HepG2 (cell line): ENCODE measurements around the gene C2CD3. TPM values are rescaled to one million over a fixed set of nuclear protein-coding genes. Genes with fewer than 3 reads are reported as not detected.
A peak's percentile ranks its signal among the peaks of the same experiment; 100 is the strongest.
"Not testable (repeated sequence)": the region's sequence is repeated elsewhere in the genome, so short reads cannot be mapped to it uniquely, and the experiment has no call there.

Source experiments
- ATAC-seq: fragments of 200-7000 bp; cut with Tn5 transposase; 3 replicates; pipeline ENCODE4 v1.9.1; 2020; ENCODE audit warnings: mild to moderate bottlenecking, moderate library complexity
- BruUV-seq: library from RNA; stranded (reverse); fragments of 400-500 nt; replicated peaks from 2 replicates; lab custom pipeline; 2021; lab: Mats Ljungman, UMichigan
- CTCF ChIA-PET: fragments of 300-600 bp; formaldehyde crosslinking; extraction: SDS; loops from one replicate; lab custom pipeline; 2021; ENCODE audit warnings: low total read pairs, inconsistent platforms, low intra/inter-chr PET ratio; lab: Yijun Ruan, JAX
- POLR2A ChIA-PET: fragments of 350-600 bp; sonication (Branson Sonifier 250); formaldehyde crosslinking; loops from one replicate; lab custom pipeline; 2020; ENCODE audit warnings: antibody characterized with exemption, inconsistent platforms; lab: Yijun Ruan, JAX
- DNase-seq: peaks from one replicate; pipeline ENCODE4 v3.0.0-alpha.2; 2015; ENCODE audit warnings: low spot score
- FAIRE-seq: peaks from 3 replicates; lab custom pipeline; 2011; peaks lifted over from hg19 to GRCh38; lab: Jason Lieb, UNC
- H2AFZ ChIP-seq: one replicate; pipeline ENCODE4 v1.6.1; 2011; ENCODE audit warnings: low read length, inconsistent platforms
- H3K27ac ChIP-seq: fragments of 300-600 bp; 3 replicates; pipeline ENCODE4 v1.8.0; 2011; ENCODE audit warnings: mixed run types, mild to moderate bottlenecking, mixed read lengths, low read length, inconsistent platforms; ENCODE audit not compliant: insufficient read depth; ENCODE audit errors: extremely low read length
- H3K27me3 ChIP-seq, 2 experiments: fragments of 200-600 bp in 1 of 2; 2 replicates in 1 of 2; 3 replicates in 1 of 2; pipeline versions ENCODE4 v1.6.0 to v1.8.0; 2011; ENCODE audit warnings: low read length in 2 of 2, mild to moderate bottlenecking in 2 of 2, moderate library complexity in 2 of 2, inconsistent platforms in 1 of 2; ENCODE audit not compliant: insufficient read depth in 2 of 2, control insufficient read depth in 1 of 2
- H3K36me3 ChIP-seq, 2 experiments: fragments of 200-600 bp in 1 of 2; replicated peaks in 1 of 2; 2 replicates in 1 of 2; 3 replicates in 1 of 2; pipeline versions ENCODE4 v1.5.1 to v1.8.0; 2011; ENCODE audit warnings: low read length in 2 of 2, inconsistent platforms in 1 of 2; ENCODE audit not compliant: insufficient read depth in 2 of 2, control insufficient read depth in 1 of 2
- H3K4me1 ChIP-seq: 2 replicates; pipeline ENCODE4 v1.5.1; 2012; ENCODE audit warnings: low read length, inconsistent platforms; ENCODE audit not compliant: insufficient read depth
- H3K4me2 ChIP-seq: 2 replicates; pipeline ENCODE4 v1.6.0; 2011; ENCODE audit warnings: low read depth, low read length, inconsistent platforms
- H3K4me3 ChIP-seq, 3 experiments: fragments of 200-600 bp in 1 of 3; sonication (generic), shearing (Covaris generic) in 1 of 3; replicated peaks in 1 of 3; 2 replicates each; pipeline ENCODE4 v1.5.1; 2011 to 2016; ENCODE audit warnings: low read length in 3 of 3, inconsistent platforms in 2 of 3, low read depth in 2 of 3, mild to moderate bottlenecking in 2 of 3, control low read depth in 1 of 3, mixed read lengths in 1 of 3; ENCODE audit not compliant: insufficient read depth in 1 of 3
- H3K79me2 ChIP-seq: one replicate; pipeline ENCODE4 v1.6.1; 2011; ENCODE audit warnings: low read length, inconsistent platforms; ENCODE audit not compliant: insufficient read depth
- H3K9ac ChIP-seq: 2 replicates; pipeline ENCODE4 v1.6.0; 2011; ENCODE audit warnings: mild to moderate bottlenecking, low read depth, low read length, inconsistent platforms; ENCODE audit not compliant: insufficient read depth
- H3K9me3 ChIP-seq: 2 replicates; pipeline ENCODE4 v1.5.1; 2012; ENCODE audit warnings: mild to moderate bottlenecking, low read length
- H4K20me1 ChIP-seq: 2 replicates; pipeline ENCODE4 v1.6.0; 2011; ENCODE audit warnings: inconsistent platforms, mild to moderate bottlenecking, low read length, moderate library complexity; ENCODE audit not compliant: insufficient read depth
- ATF7 ChIP-seq, 2 experiments: fragments of 450-650 bp in 1 of 2; sonication (generic) in 1 of 2; formaldehyde crosslinking in 1 of 2; IDR thresholded peaks; 2 replicates each; pipeline versions ENCODE4 v1.4.0 to v1.6.1; 2016 to 2020; ENCODE audit warnings: antibody characterized with exemption in 1 of 2, mild to moderate bottlenecking in 1 of 2, missing genetic modification reagents in 1 of 2
- SNAPC4 ChIP-seq: sonication (generic); formaldehyde crosslinking; IDR thresholded peaks from 2 replicates; pipeline ENCODE4 v1.4.0; 2020; ENCODE audit warnings: mild to moderate bottlenecking, missing genetic modification reagents
- ZNF720 ChIP-seq: sonication (generic); formaldehyde crosslinking; IDR thresholded peaks from 2 replicates; pipeline ENCODE4 v1.4.0; 2020; ENCODE audit warnings: missing genetic modification reagents
- WGBS: methylation state at CpG from one replicate; pipeline ENCODE4 v1.1.6; 2017; ENCODE audit warnings: low lambda C conversion rate; 5-methylcytosine and 5-hydroxymethylcytosine counted together
- in situ Hi-C: cut with HindIII; loops from 2 replicates; pipeline ENCODE4 v1.10.0; 2017; ENCODE audit warnings: low pct_unique_long_range_greater_than_20kb; ENCODE audit not compliant: extremely low pct_ligation_motif_present
- intact Hi-C: fragments of 100-400 bp; cut with micrococcal nuclease; formaldehyde crosslinking; loops from one replicate; pipeline ENCODE4 v1.10.0; 2022; ENCODE audit not compliant: unreplicated experiment
- polyA plus RNA-seq, 8 experiments: library from polyadenylated mRNA; depleted of rRNA in 3 of 8; stranded (reverse) in 7 of 8; unstranded in 1 of 8; fragments of >200 nt; fragmentation: Illumina TruSeq in 4 of 8; extraction: Trizol in 4 of 8; gene quantifications; 2 replicates each; pipeline versions ENCODE4 v1.2.1 to v1.2.3, GENCODE V29; 2011 to 2016; ENCODE audit warnings: low read depth in 4 of 8, missing spikeins in 1 of 8, mixed read lengths in 1 of 8; ENCODE audit not compliant: insufficient read depth in 1 of 8
- total RNA-seq, 5 experiments: library from RNA; depleted of rRNA; stranded (reverse); fragments of >200 nt; fragmentation: Illumina TruSeq; extraction: Trizol; gene quantifications; 2 replicates each; pipeline ENCODE4 v1.2.3, GENCODE V29; 2016; ENCODE audit warnings: low read depth in 1 of 5
- TF ChIP-seq, protein P1 (sequence below): fragments of 450-650 bp; IDR thresholded peaks from 2 replicates; pipeline ENCODE4 v1.6.1; 2016

C2CD3 gene
- total and polyA plus RNA-seq, 2 of the 13 experiments (the other 11 are each of a cell fraction or from before 2014, with no cell fraction given): 5.5 to 6.4 TPM

GRCh38 chr11:74120260-74121035 is 50.4 kb downstream of the C2CD3 start:
- H3K9me3 ChIP-seq; H2AFZ ChIP-seq; H3K4me1 ChIP-seq; FAIRE-seq; H3K4me3 ChIP-seq; BruUV-seq; H3K36me3 ChIP-seq; CTCF ChIA-PET; intact Hi-C loops; H4K20me1 ChIP-seq; POLR2A ChIA-PET; H3K79me2 ChIP-seq; DNase-seq; H3K4me2 ChIP-seq; H3K9ac ChIP-seq; in situ Hi-C loops; H3K27ac ChIP-seq; ATAC-seq; H3K27me3 ChIP-seq; TF ChIP-seq ATF7 (CRISPR knock-in tag; IDR thresholded peaks at IDR 0.05): not testable (repeated sequence)
- WGBS: 100% methylated on average over 5 of the region's 5 CpGs
- peak; percentile 33; the same call in 1 of the 2 replicates for TF ChIP-seq ATF7 (IDR thresholded peaks at IDR 0.05)

GRCh38 chr11:74116719-74117118 is 54.1 kb downstream of the C2CD3 start:
- ATAC-seq (no peak), FAIRE-seq (no peak), DNase-seq (no peak)
- Histone ChIP-seq H3K27me3 (no peaks in the 10 kb centered on the region), H3K9ac (no peak overlapping the region), H3K4me2 (no peak overlapping the region), H3K4me3 (no peak overlapping the region), H2AFZ (no peak overlapping the region), H3K27ac (no peak overlapping the region), H3K9me3 (no peaks in the 10 kb centered on the region), H3K79me2 (no peaks in the 10 kb centered on the region), H3K36me3 (0 out of 5 replicates have a peak, but pooled peaks cover 0 to 5% of the 10 kb centered on the region in 2 experiments), H4K20me1 (no peaks in the 10 kb centered on the region), H3K4me1 (no peaks in the 10 kb centered on the region)
- TF ChIP-seq ZNF720 (CRISPR knock-in tag) (no peak), SNAPC4 (CRISPR knock-in tag) (no peak)
- TF ChIP-seq, protein P1, sequence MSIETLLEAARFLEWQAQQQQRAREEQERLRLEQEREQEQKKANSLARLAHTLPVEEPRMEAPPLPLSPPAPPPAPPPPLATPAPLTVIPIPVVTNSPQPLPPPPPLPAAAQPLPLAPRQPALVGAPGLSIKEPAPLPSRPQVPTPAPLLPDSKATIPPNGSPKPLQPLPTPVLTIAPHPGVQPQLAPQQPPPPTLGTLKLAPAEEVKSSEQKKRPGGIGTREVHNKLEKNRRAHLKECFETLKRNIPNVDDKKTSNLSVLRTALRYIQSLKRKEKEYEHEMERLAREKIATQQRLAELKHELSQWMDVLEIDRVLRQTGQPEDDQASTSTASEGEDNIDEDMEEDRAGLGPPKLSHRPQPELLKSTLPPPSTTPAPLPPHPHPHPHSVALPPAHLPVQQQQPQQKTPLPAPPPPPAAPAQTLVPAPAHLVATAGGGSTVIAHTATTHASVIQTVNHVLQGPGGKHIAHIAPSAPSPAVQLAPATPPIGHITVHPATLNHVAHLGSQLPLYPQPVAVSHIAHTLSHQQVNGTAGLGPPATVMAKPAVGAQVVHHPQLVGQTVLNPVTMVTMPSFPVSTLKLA: no peak
- in situ Hi-C loops (no loop called here), intact Hi-C loops (no loop called here)
- CTCF ChIA-PET: no interaction called here
- BruUV-seq: no TSS peak
- POLR2A ChIA-PET: no interaction called here
- WGBS: 93% methylated on average over 12 of the region's 12 CpGs
